IMR-90 (cell line): ENCODE data around the gene ZNF575. TPM values are rescaled to one million over a fixed set of nuclear protein-coding genes. Genes with fewer than 3 reads are reported as not detected.

Experiments used
- ATAC-seq: fragments of 200-7000 bp; cut with Tn5 transposase; 2 replicates; pipeline ENCODE4 v1.9.1; 2020; ENCODE audit warnings: low read depth, mild to moderate bottlenecking, moderate library complexity
- BruUV-seq: library from RNA; stranded (reverse); fragments of 400-500 nt; replicated peaks from 2 replicates; lab custom pipeline; 2021; lab: Mats Ljungman, UMichigan
- CTCF ChIA-PET: fragments of 300-600 bp; formaldehyde crosslinking; extraction: SDS; loops from one replicate; lab custom pipeline; 2021; ENCODE audit warnings: antibody characterized with exemption; lab: Yijun Ruan, JAX
- POLR2A ChIA-PET: fragments of 300-600 bp; sonication (Branson Sonifier 250); formaldehyde crosslinking; loops from one replicate; lab custom pipeline; 2022; ENCODE audit warnings: antibody characterized with exemption; ENCODE audit not compliant: unreplicated experiment; lab: Charles Lee
- DNase-seq: peaks from one replicate; pipeline ENCODE4 v3.0.0; 2013
- H2AFZ ChIP-seq: replicated peaks from 2 replicates; pipeline ENCODE3; 2013; ENCODE audit warnings: low read length, mild to moderate bottlenecking; ENCODE audit not compliant: poor library complexity
- H2AK5ac ChIP-seq: 2 replicates; pipeline ENCODE4 v1.6.1; 2013; ENCODE audit warnings: low read depth, low read length, inconsistent platforms
- H2AK9ac ChIP-seq: replicated peaks from 2 replicates; pipeline ENCODE3; 2013; ENCODE audit warnings: mild to moderate bottlenecking, low read depth, low read length, moderate library complexity; ENCODE audit not compliant: poor library complexity
- H2BK120ac ChIP-seq: 2 replicates; pipeline ENCODE4 v1.6.1; 2013; ENCODE audit warnings: low read depth, low read length, inconsistent platforms
- H2BK15ac ChIP-seq: 3 replicates; pipeline ENCODE4 v1.6.1; 2013; ENCODE audit warnings: low read depth, low read length, inconsistent platforms
- H2BK20ac ChIP-seq: 2 replicates; pipeline ENCODE4 v1.6.1; 2013; ENCODE audit warnings: low read depth, mild to moderate bottlenecking, inconsistent platforms, low read length, moderate library complexity
- H2BK5ac ChIP-seq: 2 replicates; pipeline ENCODE4 v1.6.1; 2013; ENCODE audit warnings: mild to moderate bottlenecking, low read depth, low read length, inconsistent platforms; ENCODE audit not compliant: poor library complexity, severe bottlenecking
- H3K14ac ChIP-seq: replicated peaks from 2 replicates; pipeline ENCODE4 v1.6.1; 2013; ENCODE audit warnings: low read depth, low read length, inconsistent platforms
- H3K18ac ChIP-seq: 2 replicates; pipeline ENCODE4 v1.6.1; 2013; ENCODE audit warnings: low read depth, low read length, control low read depth
- H3K23ac ChIP-seq: 2 replicates; pipeline ENCODE4 v1.6.1; 2013; ENCODE audit warnings: low read depth, low read length, inconsistent platforms
- H3K27ac ChIP-seq: 2 replicates; pipeline ENCODE4 v1.5.1; 2013; ENCODE audit warnings: mild to moderate bottlenecking, control low read depth, low read length; ENCODE audit not compliant: insufficient read depth
- H3K27me3 ChIP-seq: 2 replicates; pipeline ENCODE4 v1.6.1; 2013; ENCODE audit warnings: low read length; ENCODE audit not compliant: control insufficient read depth, insufficient read depth
- H3K36me3 ChIP-seq: 2 replicates; pipeline ENCODE4 v1.6.1; 2013; ENCODE audit warnings: low read length, mixed read lengths; ENCODE audit not compliant: control insufficient read depth, insufficient read depth
- H3K4ac ChIP-seq: 2 replicates; pipeline ENCODE4 v1.6.1; 2013; ENCODE audit warnings: low read depth, low read length, inconsistent platforms
- H3K4me1 ChIP-seq: 2 replicates; pipeline ENCODE4 v1.6.1; 2013; ENCODE audit warnings: low read length, mixed read lengths; ENCODE audit not compliant: control insufficient read depth, insufficient read depth
- H3K4me2 ChIP-seq: 2 replicates; pipeline ENCODE4 v1.6.1; 2013; ENCODE audit warnings: low read depth, mild to moderate bottlenecking, control low read depth, low read length, moderate library complexity
- H3K4me3 ChIP-seq: 2 replicates; pipeline ENCODE4 v1.5.1; 2013; ENCODE audit warnings: low read depth, mild to moderate bottlenecking, control low read depth, low read length, moderate library complexity; ENCODE audit not compliant: insufficient read depth
- H3K56ac ChIP-seq: 2 replicates; pipeline ENCODE4 v1.6.1; 2013; ENCODE audit warnings: low read length, inconsistent platforms; ENCODE audit not compliant: insufficient read depth; ENCODE audit errors: extremely low read depth
- H3K79me1 ChIP-seq, 2 experiments: 2 replicates each; pipeline ENCODE4 v1.6.1; 2013; ENCODE audit warnings: low read length in 2 of 2, inconsistent platforms in 1 of 2, low read depth in 1 of 2
- H3K9ac ChIP-seq: 2 replicates; pipeline ENCODE4 v1.6.1; 2013; ENCODE audit warnings: low read depth, low read length, control low read depth
- H3K9me1 ChIP-seq: 2 replicates; pipeline ENCODE4 v1.6.1; 2013; ENCODE audit warnings: low read length, inconsistent platforms; ENCODE audit not compliant: insufficient read depth
- H3K9me3 ChIP-seq: 2 replicates; pipeline ENCODE4 v1.6.1; 2013; ENCODE audit warnings: low read length; ENCODE audit not compliant: control insufficient read depth, insufficient read depth
- H4K20me1 ChIP-seq: 2 replicates; pipeline ENCODE4 v1.6.1; 2013; ENCODE audit warnings: low read length, inconsistent platforms; ENCODE audit not compliant: insufficient read depth
- H4K5ac ChIP-seq: 2 replicates; pipeline ENCODE4 v1.6.1; 2013; ENCODE audit warnings: mild to moderate bottlenecking, low read depth, low read length, control low read depth
- H4K8ac ChIP-seq, 2 experiments: 2 replicates each; pipeline ENCODE4 v1.6.1; 2013; ENCODE audit warnings: low read depth in 2 of 2, low read length in 2 of 2, control low read depth in 1 of 2, inconsistent platforms in 1 of 2
- H4K91ac ChIP-seq: 2 replicates; pipeline ENCODE4 v1.6.1; 2013; ENCODE audit warnings: low read depth, low read length, inconsistent platforms; ENCODE audit not compliant: insufficient read depth
- POLR2A ChIP-seq: IDR thresholded peaks from 2 replicates; pipeline ENCODE4 v1.6.1; 2012; ENCODE audit warnings: mild to moderate bottlenecking, low read depth, low read length
- WGBS, 2 experiments: methylation state at CpG; one replicate each; pipeline versions ENCODE4 v1.1.5 to v1.1.7; 2013; ENCODE audit warnings: missing lambda C conversion rate in 2 of 2; ENCODE audit not compliant: insufficient read length in 1 of 2; ENCODE audit errors: extremely low coverage in 2 of 2; 5-methylcytosine and 5-hydroxymethylcytosine counted together
- dilution Hi-C: fragments of 300-500 bp; cut with HindIII; formaldehyde crosslinking; loops from one replicate; pipeline ENCODE4 v1.14.3; 2018; ENCODE audit warnings: low sequenced_read_pairs; ENCODE audit not compliant: unreplicated experiment
- in situ Hi-C: fragments of 300-500 bp; cut with MboI; formaldehyde crosslinking; loops from 3 replicates; pipeline ENCODE4 v1.14.3; 2019; ENCODE audit warnings: low sequenced_read_pairs, inconsistent platforms, mixed read lengths
- intact Hi-C: fragments of 100-400 bp; cut with micrococcal nuclease; formaldehyde crosslinking; loops from 2 replicates; pipeline ENCODE4 v1.10.0; 2022
- polyA plus RNA-seq, 3 experiments: library from polyadenylated mRNA; depleted of rRNA; stranded (reverse); fragments of >200 nt; gene quantifications; 2 replicates each; pipeline ENCODE4 v1.2.3, GENCODE V29; 2012; ENCODE audit warnings: low replicate concordance in 1 of 3
- total RNA-seq: library from RNA; depleted of rRNA; stranded (reverse); fragments of >200 nt; gene quantifications from 2 replicates; pipeline ENCODE4 v1.2.3, GENCODE V29; 2012
- TF ChIP-seq, protein P1 (sequence below): conservative IDR thresholded peaks from 2 replicates; pipeline ENCODE4 v1.5.1; 2012; ENCODE audit warnings: mild to moderate bottlenecking, low read depth, low read length, improper control_type of control experiment

Gene ZNF575
- total and polyA plus RNA-seq, 2 of the 4 experiments (the other 2 are of a cell fraction), result 0.77 TPM; not detected in 1

DNA sequence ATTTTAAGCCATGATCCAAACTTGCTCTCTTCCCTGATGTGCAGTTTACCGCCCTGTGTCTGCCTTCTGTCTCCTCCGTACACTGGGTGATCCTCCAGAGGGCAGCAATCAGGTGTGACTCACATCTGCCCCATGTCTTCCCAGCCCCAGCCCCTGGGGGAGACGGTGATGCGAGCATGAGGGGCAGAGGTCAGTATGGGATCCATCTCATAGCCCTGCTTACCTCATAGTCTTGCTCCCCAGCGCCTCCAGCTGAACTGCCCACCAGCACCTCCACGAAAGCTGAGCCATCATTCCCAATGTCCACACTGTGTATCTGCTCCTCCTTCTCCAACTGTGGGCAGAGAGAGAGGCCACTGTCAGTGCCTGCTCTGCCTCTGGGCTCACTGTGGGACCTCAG lies 27.7 kb downstream of the ZNF575 start:
- Histone ChIP-seq H3K27ac (no peak overlapping the region), H2AK5ac (peak overlapping the region; percentile 5; the same call in 1 of the 2 replicates), H3K4ac (peak overlapping the region; percentile 8), H4K8ac (peak overlapping the region in 1 of 2 experiments; percentile 27; a peak in 1 of 4 replicates), H3K18ac (no peak overlapping the region), H3K4me1 (peaks cover 5% of the 10 kb centered on the region), H3K9ac (no peak overlapping the region), H3K27me3 (no peaks in the 10 kb centered on the region), H3K23ac (no peak overlapping the region), H3K36me3 (peaks cover 9% of the 10 kb centered on the region), H2BK15ac (0 out of 3 replicates have a peak overlapping the region, but pooled peaks have one; percentile 28), H3K14ac (no peak overlapping the region), H2BK5ac (no peak overlapping the region), H3K56ac (no peak overlapping the region), H4K91ac (no peak overlapping the region), H3K79me1 (peaks cover 13 to 54% of the 10 kb centered on the region in 2 experiments), H2AFZ (no peak overlapping the region), H4K20me1 (peaks cover 6% of the 10 kb centered on the region; the same call in 1 of the 2 replicates), H2AK9ac (peak overlapping the region; percentile 23), H3K9me1 (peaks cover 29% of the 10 kb centered on the region), H2BK120ac (peak overlapping the region; percentile 66; the same call in 1 of the 2 replicates), H3K4me2 (no peak overlapping the region), H3K9me3 (no peaks in the 10 kb centered on the region), H4K5ac (no peak overlapping the region), H3K4me3 (no peak overlapping the region), H2BK20ac (no peak overlapping the region; the same call in 1 of the 2 replicates)
- no peak for TF ChIP-seq POLR2A
- TF ChIP-seq, protein P1, sequence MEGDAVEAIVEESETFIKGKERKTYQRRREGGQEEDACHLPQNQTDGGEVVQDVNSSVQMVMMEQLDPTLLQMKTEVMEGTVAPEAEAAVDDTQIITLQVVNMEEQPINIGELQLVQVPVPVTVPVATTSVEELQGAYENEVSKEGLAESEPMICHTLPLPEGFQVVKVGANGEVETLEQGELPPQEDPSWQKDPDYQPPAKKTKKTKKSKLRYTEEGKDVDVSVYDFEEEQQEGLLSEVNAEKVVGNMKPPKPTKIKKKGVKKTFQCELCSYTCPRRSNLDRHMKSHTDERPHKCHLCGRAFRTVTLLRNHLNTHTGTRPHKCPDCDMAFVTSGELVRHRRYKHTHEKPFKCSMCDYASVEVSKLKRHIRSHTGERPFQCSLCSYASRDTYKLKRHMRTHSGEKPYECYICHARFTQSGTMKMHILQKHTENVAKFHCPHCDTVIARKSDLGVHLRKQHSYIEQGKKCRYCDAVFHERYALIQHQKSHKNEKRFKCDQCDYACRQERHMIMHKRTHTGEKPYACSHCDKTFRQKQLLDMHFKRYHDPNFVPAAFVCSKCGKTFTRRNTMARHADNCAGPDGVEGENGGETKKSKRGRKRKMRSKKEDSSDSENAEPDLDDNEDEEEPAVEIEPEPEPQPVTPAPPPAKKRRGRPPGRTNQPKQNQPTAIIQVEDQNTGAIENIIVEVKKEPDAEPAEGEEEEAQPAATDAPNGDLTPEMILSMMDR, result 0 out of 2 replicates have a peak, but pooled peaks have one; percentile 9
- ChIA-PET POLR2A (no interaction called here), CTCF (interaction anchor here (1.5 kb wide), 1 partner anchor 25 kb away, joined by 3 read pairs; no protein-coding TSS in a partner anchor)
- in situ Hi-C loops (no loop called here), intact Hi-C loops (loop anchor here (2.0 kb wide), 1 partner anchor 34 kb away; no protein-coding TSS in a partner anchor), dilution Hi-C loops (no loop called here)
- 100% methylated on average over 2 of the region's 6 CpGs; no CpG with 5 or more reads in 1 of the 2 experiments for WGBS, 2 experiments
- peak; percentile 52 for DNase-seq
- peak; percentile 25; the same call in 1 of the 2 replicates for ATAC-seq
- no TSS peak for BruUV-seq
